GM15510 (cell line): ENCODE results near the gene RAP1GDS1.

Experiments
- POLR2A ChIP-seq: IDR thresholded peaks from 3 replicates; pipeline ENCODE4 v1.6.1; 2011; ENCODE audit warnings: borderline replicate concordance; ENCODE audit not compliant: insufficient read length; ENCODE audit errors: extremely low read depth

Gene RAP1GDS1

GRCh38 chr4:98484031-98484430 is 222.8 kb downstream of the RAP1GDS1 start:
- no peak for TF ChIP-seq POLR2A

- no peak for TF ChIP-seq POLR2A
Measured at GRCh38 chr4:98485816-98486345, 224.7 kb downstream of the RAP1GDS1 start.

- no peak for TF ChIP-seq POLR2A
Measured at GRCh38 chr4:98490251-98490650, 229.1 kb downstream of the RAP1GDS1 start.

- TF ChIP-seq POLR2A: no peak
Measured at GRCh38 chr4:98491899-98492559, 230.8 kb downstream of the RAP1GDS1 start.

GRCh38 chr4:98493296-98493695 is 232.1 kb downstream of the RAP1GDS1 start:
- no peak for TF ChIP-seq POLR2A
